NCI-H1930 (cell line): Measurements from ENCODE around the gene CNOT6.
"Not testable (repeated sequence)": the region's sequence is repeated elsewhere in the genome, so short reads cannot be mapped to it uniquely, and the experiment has no call there.

Experiments
- DNase-seq, 2 experiments: peaks; one replicate each; lab custom pipeline; 2025; lab: John Stamatoyannopoulos, UW

The CNOT6 gene

GRCh38 chr5:180494060-180494509 is at the start of gene CNOT6:
Gene CNOT6 (plus strand): TSS chr5:180494379. CDS start chr5:180529277, 34,898 bp downstream.
- peak; percentile 72 to 84 for DNase-seq

GRCh38 chr5:180454752-180455151 is 39.4 kb upstream of the CNOT6 start:
- no peak for DNase-seq

- DNase-seq = no peak
Measured at GRCh38 chr5:180455872-180456271, 38.3 kb upstream of the CNOT6 start.

- no peak for DNase-seq
Measured at GRCh38 chr5:180456792-180457191, 37.4 kb upstream of the CNOT6 start.

GRCh38 chr5:180458852-180459673 is 35.1 kb upstream of the CNOT6 start:
- DNase-seq = not testable (repeated sequence)

- DNase-seq = not testable (repeated sequence)
Measured at GRCh38 chr5:180459674-180460142, 34.5 kb upstream of the CNOT6 start.

- no peak for DNase-seq
Measured at GRCh38 chr5:180460834-180461233, 33.3 kb upstream of the CNOT6 start.

GRCh38 chr5:180461303-180461702 is 32.9 kb upstream of the CNOT6 start:
- DNase-seq = no peak

GRCh38 chr5:180463216-180463900 is 30.8 kb upstream of the CNOT6 start:
- no peak for DNase-seq

- DNase-seq = no peak
Measured at GRCh38 chr5:180463916-180464602, 30.1 kb upstream of the CNOT6 start.

GRCh38 chr5:180464603-180464970 is 29.6 kb upstream of the CNOT6 start:
- no peak for DNase-seq

GRCh38 chr5:180465052-180465451 is 29.1 kb upstream of the CNOT6 start:
- not testable (repeated sequence) for DNase-seq

GRCh38 chr5:180466316-180466715 is 27.9 kb upstream of the CNOT6 start:
- no peak for DNase-seq

- no peak for DNase-seq
Measured at GRCh38 chr5:180467028-180467975, 26.9 kb upstream of the CNOT6 start.

- DNase-seq = no peak
Measured at GRCh38 chr5:180467989-180468731, 26.0 kb upstream of the CNOT6 start.

- no peak for DNase-seq
Measured at GRCh38 chr5:180468732-180469585, 25.2 kb upstream of the CNOT6 start.

- DNase-seq = no peak
Measured at GRCh38 chr5:180469586-180469865, 24.7 kb upstream of the CNOT6 start.

GRCh38 chr5:180469866-180470265 is 24.3 kb upstream of the CNOT6 start:
- no peak for DNase-seq

GRCh38 chr5:180470361-180470760 is 23.8 kb upstream of the CNOT6 start:
- DNase-seq = no peak
